Sigmoid colon (tissue), 7 donors: Measurements from ENCODE around the gene VTI1B. TPM values are rescaled to one million over a fixed set of nuclear protein-coding genes. Genes with fewer than 3 reads are reported as not detected.
"Not testable (repeated sequence)": the region's sequence is repeated elsewhere in the genome, so short reads cannot be mapped to it uniquely, and the experiment has no call there.

Experiments used
- DNase-seq: peaks from one replicate; pipeline ENCODE4 v3.0.0-alpha.2; 2019
- H3K27ac ChIP-seq, 4 donors: fragments of 200-600 bp; sonication (generic); one replicate each; pipeline ENCODE4 v1.5.1; 2016 to 2019; ENCODE audit warnings: mild to moderate bottlenecking in 1 of 4
- H3K27me3 ChIP-seq, 3 donors: fragments of 200-600 bp; sonication (generic); one replicate each; pipeline ENCODE4 v1.5.1; 2019; ENCODE audit warnings: mild to moderate bottlenecking in 1 of 3
- H3K36me3 ChIP-seq, 4 donors: fragments of 200-600 bp; sonication (generic); one replicate each; pipeline ENCODE4 v1.5.1; 2016 to 2019
- H3K4me1 ChIP-seq, 4 donors: fragments of 200-600 bp; sonication (generic); one replicate each; pipeline ENCODE4 v1.5.1; 2017 to 2019
- H3K4me3 ChIP-seq, 4 donors: fragments of 200-600 bp; sonication (generic); one replicate each; pipeline ENCODE4 v1.5.1; 2017 to 2019; ENCODE audit warnings: mild to moderate bottlenecking in 2 of 4, moderate library complexity in 1 of 4
- H3K9me3 ChIP-seq, 4 donors: fragments of 200-600 bp in 3 of 4; sonication (generic) in 3 of 4; one replicate each; pipeline versions ENCODE4 v1.5.1 to v1.6.1; 2013 to 2019
- EP300 ChIP-seq, 4 donors: sonication (generic); formaldehyde crosslinking; IDR thresholded peaks; one replicate each; pipeline ENCODE4 v1.6.1; 2017; ENCODE audit warnings: antibody characterized with exemption in 4 of 4
- POLR2A ChIP-seq, 2 donors: fragments of 450-650 bp; IDR thresholded peaks; one replicate each; pipeline ENCODE4 v1.6.1; 2016; ENCODE audit warnings: antibody characterized with exemption in 2 of 2, mild to moderate bottlenecking in 2 of 2, moderate library complexity in 2 of 2
- POLR2AphosphoS5 ChIP-seq, 4 donors: sonication (generic); formaldehyde crosslinking; IDR thresholded peaks; one replicate each; pipeline ENCODE4 v1.6.1; 2017; ENCODE audit warnings: antibody characterized with exemption in 4 of 4
- WGBS, 2 donors: extraction: QIAGEN DNeasy Blood & Tissue Kit; methylation state at CpG; one replicate each; pipeline ENCODE4 v1.1.7; 2013; 5-methylcytosine and 5-hydroxymethylcytosine counted together
- intact Hi-C: fragments of 100-400 bp; cut with DNase I; formaldehyde crosslinking; loops from one replicate; pipeline ENCODE4 v1.15.1; 2023
- polyA plus RNA-seq, 3 donors: library from polyadenylated mRNA; stranded (reverse); fragments of 200-250 nt; gene quantifications; one replicate each; pipeline ENCODE4 v1.2.3, GENCODE V29; 2013
- total RNA-seq, 4 donors: library from RNA; depleted of rRNA; stranded (reverse); fragments of >200 nt; gene quantifications; one replicate each; pipeline ENCODE4 v1.1.0, GENCODE V29; 2016
- TF ChIP-seq, protein P1 (sequence below), 4 experiments: fragments of 450-650 bp in 3 of 4; fragments of 200-600 bp in 1 of 4; IDR thresholded peaks; one replicate each; pipeline ENCODE4 v1.5.1; 2016 to 2019; ENCODE audit warnings: antibody characterized with exemption in 4 of 4, mild to moderate bottlenecking in 3 of 4, moderate library complexity in 2 of 4
- donor health status: healthy with polysubstance abuse.
- donor health status: Bipolar disorder and iron deficiency.
- donor health status: healthy.

Gene VTI1B
- total and polyA plus RNA-seq, 7 donors: 58.6 to 148 (median 109) TPM

DNA sequence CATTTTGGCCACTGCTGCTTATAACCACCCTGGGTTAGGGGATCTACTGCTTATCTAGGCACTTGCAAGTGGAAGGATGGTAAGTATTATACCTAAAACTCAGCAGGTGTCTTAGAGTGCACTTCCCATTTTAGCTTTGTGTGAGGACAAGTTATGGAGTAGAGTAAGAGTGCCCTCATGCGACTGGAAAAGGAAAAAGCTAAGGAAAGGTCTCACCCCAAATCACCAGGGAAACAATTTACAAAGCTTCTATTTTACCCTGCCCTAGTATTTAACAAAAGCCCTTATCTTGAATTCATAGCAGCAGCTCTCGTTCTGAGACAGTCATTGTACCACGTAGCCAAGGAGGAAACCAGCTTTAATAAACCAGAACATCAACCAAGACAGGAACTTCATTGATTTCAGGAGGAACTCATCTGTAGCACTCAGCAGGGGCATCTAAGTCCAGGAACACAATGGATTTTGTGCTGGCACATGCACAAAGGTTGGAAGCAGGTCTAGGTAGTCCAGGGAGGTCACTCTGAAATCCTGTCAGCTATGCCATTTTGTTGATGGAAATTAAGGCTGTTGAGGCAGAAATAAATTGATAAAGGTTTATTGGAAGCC lies 30.2 kb upstream of the VTI1B start:
- Histone ChIP-seq H3K4me1 (no peaks in the 10 kb centered on the region), H3K27me3 (no peaks in the 10 kb centered on the region), H3K9me3 (no peaks in the 10 kb centered on the region), H3K4me3 (no peak overlapping the region), H3K36me3 (no peaks in the 10 kb centered on the region), H3K27ac (no peak overlapping the region)
- TF ChIP-seq POLR2AphosphoS5 (IDR thresholded peaks at IDR 0.05) (no peak), EP300 (IDR thresholded peaks at IDR 0.05) (no peak)
- TF ChIP-seq, protein P1, sequence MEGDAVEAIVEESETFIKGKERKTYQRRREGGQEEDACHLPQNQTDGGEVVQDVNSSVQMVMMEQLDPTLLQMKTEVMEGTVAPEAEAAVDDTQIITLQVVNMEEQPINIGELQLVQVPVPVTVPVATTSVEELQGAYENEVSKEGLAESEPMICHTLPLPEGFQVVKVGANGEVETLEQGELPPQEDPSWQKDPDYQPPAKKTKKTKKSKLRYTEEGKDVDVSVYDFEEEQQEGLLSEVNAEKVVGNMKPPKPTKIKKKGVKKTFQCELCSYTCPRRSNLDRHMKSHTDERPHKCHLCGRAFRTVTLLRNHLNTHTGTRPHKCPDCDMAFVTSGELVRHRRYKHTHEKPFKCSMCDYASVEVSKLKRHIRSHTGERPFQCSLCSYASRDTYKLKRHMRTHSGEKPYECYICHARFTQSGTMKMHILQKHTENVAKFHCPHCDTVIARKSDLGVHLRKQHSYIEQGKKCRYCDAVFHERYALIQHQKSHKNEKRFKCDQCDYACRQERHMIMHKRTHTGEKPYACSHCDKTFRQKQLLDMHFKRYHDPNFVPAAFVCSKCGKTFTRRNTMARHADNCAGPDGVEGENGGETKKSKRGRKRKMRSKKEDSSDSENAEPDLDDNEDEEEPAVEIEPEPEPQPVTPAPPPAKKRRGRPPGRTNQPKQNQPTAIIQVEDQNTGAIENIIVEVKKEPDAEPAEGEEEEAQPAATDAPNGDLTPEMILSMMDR (IDR thresholded peaks at IDR 0.05): peak; percentile 46 to 71 (median 61)
- intact Hi-C loops: loop anchor here (1.0 to 10.0 kb wide), 4 partner anchors 37 to 277 kb away; no protein-coding TSS in a partner anchor
- WGBS, 2 donors: 0% methylated on average over 3 of the region's 3 CpGs
- DNase-seq: no peak

DNA sequence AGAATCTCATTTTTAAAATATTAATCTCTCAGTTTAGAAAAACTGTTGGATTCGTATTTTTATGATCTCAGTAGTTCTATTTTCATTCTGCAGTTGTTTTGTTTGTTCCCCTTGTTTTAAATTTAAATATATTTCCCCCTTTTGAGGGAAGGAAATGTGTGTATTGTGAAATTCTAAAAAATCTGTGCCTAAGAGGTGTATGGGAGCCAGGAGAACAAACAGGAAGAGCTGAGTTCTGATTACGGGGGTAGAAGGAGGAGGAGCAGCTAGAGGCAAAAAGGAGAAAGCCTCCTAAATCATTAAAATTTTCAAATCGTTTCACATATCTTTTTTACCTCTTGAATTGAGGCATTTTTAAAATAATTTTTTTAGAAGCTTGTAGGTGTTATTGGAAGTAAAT lies 29.6 kb upstream of the VTI1B start:
- Histone ChIP-seq H3K4me1 (no peaks in the 10 kb centered on the region), H3K9me3 (no peaks in the 10 kb centered on the region), H3K27me3 (no peaks in the 10 kb centered on the region), H3K36me3 (no peaks in the 10 kb centered on the region), H3K4me3 (no peak overlapping the region), H3K27ac (no peak overlapping the region)
- 56 to 60% methylated on average over 3 of the region's 3 CpGs for WGBS, 2 donors
- intact Hi-C loops: loop anchor here (1.0 to 10.0 kb wide), 4 partner anchors 37 to 277 kb away; no protein-coding TSS in a partner anchor
- TF ChIP-seq POLR2AphosphoS5 (IDR thresholded peaks at IDR 0.05): no peak
- TF ChIP-seq EP300 (IDR thresholded peaks at IDR 0.05): no peak
- TF ChIP-seq, protein P1 (IDR thresholded peaks at IDR 0.05): no peak
- no peak for TF ChIP-seq POLR2A (IDR thresholded peaks at IDR 0.05)
- no peak for DNase-seq

DNA sequence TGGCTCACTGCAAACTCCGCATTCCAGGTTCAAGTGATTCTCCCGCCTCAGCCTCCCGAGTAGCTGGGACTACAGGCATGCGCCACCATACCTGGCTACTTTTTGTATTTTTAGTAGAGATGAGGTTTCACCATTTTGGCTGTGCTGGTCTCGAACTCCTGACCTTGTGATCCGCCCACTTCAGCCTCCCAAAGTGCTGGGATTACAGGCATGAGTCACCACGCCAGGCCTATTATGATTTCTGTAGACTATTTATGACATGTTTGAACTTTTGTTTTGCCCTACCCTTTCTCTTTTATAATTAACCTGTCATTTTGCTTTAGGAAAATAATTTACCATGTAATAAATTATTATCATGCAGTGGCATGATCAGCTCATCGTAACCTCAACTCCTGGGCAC lies 27.1 kb upstream of the VTI1B start, which contains the start of gene RDH12:
TSS of gene RDH12 (plus strand) at position 395 of the 400 bp plus-strand sequence. CDS start 20,757 bp downstream, outside the sequence.
- not testable (repeated sequence) for H3K27ac ChIP-seq, H3K4me3 ChIP-seq, H3K9me3 ChIP-seq, DNase-seq, H3K36me3 ChIP-seq, H3K27me3 ChIP-seq, H3K4me1 ChIP-seq
- 81 to 91% methylated on average over 8 of the region's 8 CpGs for WGBS, 2 donors
- intact Hi-C loops: loop anchor here (5.0 to 10.0 kb wide), 3 partner anchors 34 to 274 kb away; no protein-coding TSS in a partner anchor

DNA sequence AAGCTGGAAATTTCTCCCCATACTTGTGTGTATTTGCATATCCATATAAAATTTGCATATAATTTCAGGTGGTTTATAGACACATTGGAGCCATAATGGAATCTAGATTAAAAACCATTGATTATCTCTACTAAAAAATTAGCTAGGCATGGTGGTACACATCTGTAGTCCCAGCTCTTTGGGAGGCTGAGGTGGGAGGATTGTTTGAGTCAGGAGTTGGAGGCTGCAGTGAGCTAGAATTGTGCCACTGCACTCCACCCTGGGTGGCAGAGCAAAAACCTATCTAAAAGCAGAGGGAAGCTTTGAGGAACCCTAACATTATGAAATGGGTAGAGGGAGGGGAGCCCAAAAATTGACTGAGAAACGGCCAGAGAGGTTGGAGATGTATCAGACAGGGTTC lies 23.7 kb upstream of the VTI1B start:
- Histone ChIP-seq H3K4me1 (peaks cover 4 to 17% (median 12%) of the 10 kb centered on the region in 4 donors), H3K4me3 (no peak overlapping the region), H3K27me3 (no peaks in the 10 kb centered on the region), H3K9me3 (no peaks in the 10 kb centered on the region), H3K36me3 (no peaks in the 10 kb centered on the region), H3K27ac (no peak overlapping the region)
- intact Hi-C loops: loop anchor here (5.0 kb wide), 1 partner anchor 96 kb away; the partner anchor contains the start of gene PIGH
- 75 to 78% methylated on average over 1 of the region's 1 CpG for WGBS, 2 donors
- no peak for DNase-seq
- no peak for TF ChIP-seq POLR2A (IDR thresholded peaks at IDR 0.05)
- no peak for TF ChIP-seq POLR2AphosphoS5 (IDR thresholded peaks at IDR 0.05)
- TF ChIP-seq, protein P1 (IDR thresholded peaks at IDR 0.05): no peak
- TF ChIP-seq EP300 (IDR thresholded peaks at IDR 0.05): no peak

DNA sequence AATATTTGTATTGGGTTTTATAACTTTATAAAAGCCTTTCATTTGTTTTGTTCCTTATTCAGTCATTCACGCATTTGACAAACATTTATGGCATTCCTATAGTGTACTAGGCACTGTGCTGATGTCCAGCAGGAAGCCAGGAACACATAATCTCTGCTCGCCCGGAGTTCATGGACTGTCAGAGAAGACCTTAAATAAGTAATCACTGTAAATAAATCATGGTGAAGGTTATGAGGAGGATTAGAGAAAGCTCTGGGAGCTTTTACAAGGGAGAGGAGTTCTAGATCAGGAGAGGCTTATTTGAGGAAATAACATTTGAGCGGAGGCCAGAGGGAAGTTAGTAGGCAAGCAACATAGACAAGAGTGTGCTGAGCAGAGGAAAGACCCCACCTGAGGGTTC lies 22.6 kb upstream of the VTI1B start:
- no peak for DNase-seq
- no peaks in the 10 kb centered on the region for H3K27me3 ChIP-seq
- no peak overlapping the region for H3K27ac ChIP-seq
- peaks cover 4 to 23% (median 17%) of the 10 kb centered on the region in 4 donors for H3K4me1 ChIP-seq
- peaks cover 0 to 4% (median 0%) of the 10 kb centered on the region in 4 donors for H3K36me3 ChIP-seq
- H3K9me3 ChIP-seq: no peaks in the 10 kb centered on the region
- TF ChIP-seq EP300 (IDR thresholded peaks at IDR 0.05) (no peak), POLR2AphosphoS5 (IDR thresholded peaks at IDR 0.05) (no peak), POLR2A (IDR thresholded peaks at IDR 0.05) (no peak)
- TF ChIP-seq, protein P1 (IDR thresholded peaks at IDR 0.05): no peak
- intact Hi-C loops: loop anchor here (5.0 kb wide), 1 partner anchor 95 kb away; the partner anchor contains the start of gene PIGH
- 88% methylated on average over 4 of the region's 4 CpGs for WGBS, 2 donors
- no peak overlapping the region for H3K4me3 ChIP-seq
